HG03039 (cell line): Measurements from ENCODE around the gene TMEM144.

ENCODE experiments used
- ATAC-seq: cut with Tn5 transposase; IDR thresholded peaks from one replicate; pipeline ENCODE4 v1.9.1; 2021; ENCODE audit warnings: mild to moderate bottlenecking, moderate library complexity; ENCODE audit not compliant: unreplicated experiment

The TMEM144 gene

GRCh38 chr4:158209825-158210807, at the start of gene TMEM144:
TSS of gene TMEM144 (plus strand) at chr4:158210486. CDS start at chr4:158212668, 2,182 bp downstream.
- peak; percentile 90 for ATAC-seq

DNA sequence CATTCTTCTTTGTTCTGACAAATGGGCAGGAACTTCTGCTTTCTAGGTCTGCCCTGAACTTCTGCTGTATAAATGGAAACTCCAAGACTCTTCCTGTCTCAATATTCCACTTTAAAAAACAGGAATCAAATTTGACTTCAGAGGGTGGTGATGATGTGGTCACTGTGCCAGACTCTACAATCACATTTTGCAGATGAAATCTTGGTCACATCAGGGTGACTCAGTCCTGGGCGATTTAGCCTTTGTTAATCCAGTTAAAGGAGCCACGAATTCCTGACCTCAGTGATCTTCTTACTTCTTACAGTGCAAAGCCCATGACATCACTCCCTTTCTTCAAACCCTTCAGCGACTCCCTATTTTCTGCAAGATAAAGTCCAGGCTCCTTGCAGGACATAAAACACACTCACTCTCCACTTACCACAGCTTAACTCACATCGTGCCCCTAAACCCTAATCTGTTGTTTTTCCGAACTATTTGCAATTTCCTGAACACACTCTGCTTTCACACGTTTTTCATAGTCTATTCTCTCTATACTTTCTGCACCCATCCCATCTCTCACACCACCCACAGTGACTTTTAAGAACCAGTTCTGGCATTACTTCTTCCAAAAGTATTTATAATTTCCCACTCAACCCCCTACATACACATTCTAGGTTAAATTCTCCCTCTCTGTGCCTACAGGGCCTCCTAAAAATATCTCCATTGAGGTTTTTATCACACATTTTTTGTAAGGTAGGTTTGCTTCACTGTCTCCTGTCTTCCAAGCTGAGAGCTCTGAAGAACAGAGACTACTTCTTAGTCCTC, 48.5 kb upstream of the TMEM144 start:
- ATAC-seq = no peak

DNA sequence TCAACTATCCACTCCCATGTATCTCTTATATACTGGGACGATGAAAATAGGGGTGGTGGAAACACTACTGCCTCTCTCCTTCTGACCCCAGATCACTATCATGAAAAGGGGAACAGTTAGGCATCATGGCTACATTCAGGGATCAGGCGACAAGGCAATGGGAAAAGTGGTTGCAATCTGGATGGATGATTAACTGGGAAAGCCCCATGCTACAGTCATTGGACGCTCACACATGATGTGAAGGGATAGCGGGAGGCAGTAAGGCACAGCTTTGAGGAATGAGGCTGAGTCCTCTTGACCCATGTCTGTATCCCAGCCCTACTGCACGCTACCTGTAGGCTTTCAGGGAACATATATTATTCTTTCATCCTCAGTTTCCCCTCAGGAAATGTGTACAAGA, 47.7 kb upstream of the TMEM144 start:
- no peak for ATAC-seq

GRCh38 chr4:158163941-158164767, 46.1 kb upstream of the TMEM144 start:
- no peak for ATAC-seq

DNA sequence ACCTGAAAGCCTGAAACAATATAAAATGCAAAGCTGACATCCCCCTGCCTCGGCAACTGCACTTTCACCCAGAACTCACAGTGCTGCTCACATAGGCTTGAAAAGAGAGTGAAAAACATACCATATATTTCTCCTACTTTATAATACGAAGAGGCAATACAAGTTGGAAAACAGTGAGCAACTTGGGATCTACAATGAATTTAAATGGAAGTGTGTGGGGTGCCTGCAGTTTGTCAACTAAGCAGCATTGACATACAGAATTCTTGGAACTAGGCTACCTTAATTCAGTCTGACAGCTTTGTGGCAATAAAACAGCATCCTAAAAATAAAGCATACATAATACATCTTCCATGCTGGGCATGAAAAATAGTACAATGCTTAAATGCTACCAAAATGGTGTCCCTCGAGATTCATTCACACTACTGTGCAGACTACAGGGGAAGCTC, 45.5 kb upstream of the TMEM144 start:
- no peak for ATAC-seq

DNA sequence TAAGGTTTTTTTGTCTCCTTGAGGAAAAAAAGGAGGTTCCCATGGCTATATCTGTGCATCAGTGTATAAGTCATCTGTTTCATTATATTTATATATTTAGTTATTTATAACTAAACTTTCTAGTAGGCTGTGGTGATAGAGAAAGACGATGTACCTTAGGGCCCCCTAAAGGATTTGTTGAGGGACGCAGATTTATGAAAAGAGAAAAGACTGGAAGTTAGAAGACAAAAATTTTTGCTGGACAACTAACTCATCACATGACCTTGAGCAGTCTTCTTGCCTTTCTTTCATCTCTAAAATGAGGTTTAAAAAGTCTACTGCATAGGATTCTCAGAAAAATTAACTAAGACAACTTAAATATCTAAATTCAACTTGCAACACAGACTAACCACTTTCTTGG, 43.6 kb upstream of the TMEM144 start:
- ATAC-seq = no peak

- ATAC-seq = no peak
Measured at GRCh38 chr4:158168606-158169005, 41.7 kb upstream of the TMEM144 start.

GRCh38 chr4:158169506-158169905, 40.8 kb upstream of the TMEM144 start:
- no peak for ATAC-seq

DNA sequence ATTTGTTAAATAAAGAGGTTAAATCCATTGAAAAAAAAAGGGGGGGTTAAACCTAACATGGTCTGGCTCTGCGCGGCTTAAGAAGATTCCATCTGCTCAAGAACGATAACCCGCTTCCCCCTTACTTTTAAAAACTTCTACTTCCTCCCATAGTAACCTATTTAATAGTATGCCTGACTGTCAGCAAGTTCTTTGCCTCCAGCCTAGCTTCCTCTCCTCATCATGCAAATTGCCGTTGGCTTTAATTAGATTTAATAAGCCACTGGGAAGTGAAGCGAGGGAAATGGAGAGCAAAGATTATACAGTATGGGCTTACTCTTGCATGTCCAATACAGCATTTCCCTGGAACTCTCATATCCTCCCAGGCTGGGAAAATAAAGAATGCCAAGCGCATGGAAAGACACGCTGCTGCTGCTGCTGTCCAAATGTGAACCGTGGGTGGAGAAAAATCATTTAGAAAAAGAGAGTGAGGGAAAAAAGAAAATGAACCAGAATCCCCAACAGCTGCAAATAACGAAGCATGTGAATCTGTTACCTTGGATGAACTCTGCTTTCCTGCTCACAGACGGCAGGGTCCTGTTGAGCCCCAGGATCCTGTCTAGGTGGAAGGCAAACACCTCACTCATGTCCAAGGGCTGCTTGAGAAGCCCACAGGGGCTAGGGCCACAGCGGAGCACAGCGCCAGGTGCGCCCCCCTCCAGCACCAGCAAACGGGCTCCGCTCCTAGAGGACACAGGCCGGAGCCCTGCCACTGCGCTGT, 40.2 kb upstream of the TMEM144 start:
- ATAC-seq = no peak

- no peak for ATAC-seq
Measured at GRCh38 chr4:158170691-158171561, 39.4 kb upstream of the TMEM144 start.

DNA sequence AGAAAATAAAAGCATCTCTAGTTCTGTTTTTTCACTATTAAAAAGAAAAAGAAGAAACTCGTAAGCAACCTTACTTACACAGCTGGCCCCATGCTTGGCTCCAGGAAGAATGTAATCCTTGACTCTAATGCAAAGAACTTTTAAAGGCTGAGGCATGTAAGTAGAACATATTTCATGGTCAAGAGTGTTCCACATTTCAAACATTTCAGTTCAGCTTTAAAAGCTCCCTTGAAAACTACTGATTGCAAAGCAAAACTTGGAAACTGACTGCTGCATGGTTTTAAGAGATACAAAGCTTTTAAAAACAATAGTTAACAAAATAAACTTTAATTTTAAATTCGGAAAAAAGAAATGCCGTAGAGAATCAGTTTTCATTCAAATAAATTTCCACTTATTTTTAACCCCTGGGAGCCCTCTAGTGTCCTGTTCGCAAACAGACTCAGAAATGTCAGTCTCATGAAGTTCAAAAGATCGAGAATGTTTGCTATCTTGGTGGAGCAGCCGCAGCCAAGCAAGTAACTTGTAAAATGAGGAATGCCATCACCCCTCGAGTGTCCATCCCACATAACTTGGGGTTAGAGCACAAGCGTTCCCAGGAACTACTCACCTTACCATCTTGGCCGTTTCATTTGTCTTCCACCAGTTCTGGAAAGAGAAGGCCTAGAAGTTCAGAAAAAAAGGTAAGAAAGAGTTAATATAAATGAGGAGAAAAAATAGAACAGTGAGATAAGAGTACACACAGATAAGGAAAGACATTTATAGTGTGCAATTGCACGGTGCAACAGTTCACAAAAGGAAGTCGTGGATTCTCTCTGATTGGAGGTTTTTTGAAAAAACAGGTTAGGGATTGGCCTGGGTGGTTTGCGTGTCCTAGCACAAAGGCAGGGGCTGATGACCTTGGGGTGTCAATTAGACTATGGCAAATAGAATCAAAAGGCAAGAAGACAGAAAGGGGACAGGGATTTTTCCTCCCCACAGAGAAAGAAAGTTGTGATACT, 37.7 kb upstream of the TMEM144 start, which contains the start of gene GASK1B:
Gene GASK1B (minus strand): TSS at position 765 of the 998 bp plus-strand sequence. CDS start 1,650 bp downstream, outside the sequence.
- ATAC-seq = no peak

DNA sequence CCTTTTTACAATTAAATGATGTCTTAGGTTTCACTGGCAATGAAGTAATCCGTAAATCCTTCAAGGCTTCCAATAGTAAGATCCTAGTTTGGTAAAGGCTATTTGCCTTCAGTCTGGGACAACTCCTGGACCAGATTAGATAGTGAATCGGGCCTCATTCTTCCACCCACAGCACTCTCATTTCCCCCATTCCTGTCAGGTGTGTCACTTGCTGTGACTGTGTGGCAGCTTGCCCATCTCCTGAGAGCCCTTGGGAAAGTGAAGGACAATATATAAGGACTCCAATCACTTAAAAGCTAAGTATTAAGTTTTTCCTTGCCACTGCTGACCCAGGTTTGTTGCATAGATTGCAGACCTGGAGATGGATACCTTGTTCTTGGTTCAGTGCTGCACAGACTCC, 34.2 kb upstream of the TMEM144 start:
- no peak for ATAC-seq

GRCh38 chr4:158176776-158177175, 33.5 kb upstream of the TMEM144 start:
- ATAC-seq = no peak

- no peak for ATAC-seq
Measured at GRCh38 chr4:158179465-158179864, 30.8 kb upstream of the TMEM144 start.

DNA sequence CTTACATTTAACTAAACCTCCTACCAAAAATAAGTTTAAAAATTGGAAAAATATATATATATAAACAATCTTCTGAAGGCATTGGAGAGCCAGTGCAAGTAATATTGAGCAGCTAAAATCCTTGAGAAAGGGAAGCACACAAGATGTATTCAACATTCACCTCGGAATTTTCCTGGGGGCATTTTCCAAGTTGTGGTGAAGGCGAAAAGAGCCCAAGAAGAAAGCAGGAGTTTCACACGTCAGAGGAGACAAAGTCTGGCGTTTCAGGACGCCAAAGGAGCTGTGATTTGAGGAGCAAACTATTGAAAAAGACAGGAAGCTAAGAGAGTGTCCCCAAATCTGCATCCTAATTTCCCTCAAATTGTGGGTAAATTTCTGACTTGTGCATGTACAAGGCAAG, 28.4 kb upstream of the TMEM144 start:
- ATAC-seq = no peak

- no peak for ATAC-seq
Measured at GRCh38 chr4:158182736-158183135, 27.6 kb upstream of the TMEM144 start.

DNA sequence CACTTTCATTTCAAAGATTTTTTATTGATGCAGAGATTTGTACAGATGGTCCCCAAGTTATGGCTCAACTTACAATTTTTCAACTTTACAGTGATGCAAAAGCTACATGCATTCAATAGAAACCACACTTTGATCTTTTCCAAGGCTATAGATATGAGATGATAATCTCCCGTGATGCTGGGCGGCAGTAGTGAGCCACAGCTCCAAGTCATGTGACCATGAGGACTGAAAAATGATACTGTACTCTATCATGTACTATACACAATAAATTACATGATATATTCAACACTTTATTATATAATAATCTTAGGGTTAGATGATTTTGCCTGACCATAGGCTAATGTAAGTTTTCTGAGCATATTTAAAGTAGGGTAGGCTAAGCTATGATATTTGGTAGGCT, 23.5 kb upstream of the TMEM144 start:
- no peak for ATAC-seq

GRCh38 chr4:158189422-158189821, 20.9 kb upstream of the TMEM144 start:
- no peak for ATAC-seq
